Activated naive CD4-positive, alpha-beta T cell treated with anti-CD3 and anti-CD28 coated beads for 36 hours (primary cell): ENCODE data around the gene ATP13A3. TPM values are rescaled to one million over a fixed set of nuclear protein-coding genes. Genes with fewer than 3 reads are reported as not detected.

Experiments
- CTCF ChIA-PET: fragments of 350-600 bp; sonication (Branson Sonifier 250); formaldehyde crosslinking; loops from one replicate; lab custom pipeline; 2021; ENCODE audit warnings: antibody characterized with exemption; lab: Charles Lee
- DNase-seq: peaks from one replicate; pipeline ENCODE4 v3.0.0-alpha.2; 2020
- H3K27ac Mint-ChIP-seq: one replicate; pipeline ENCODE4 v1.8.0; 2021; ENCODE audit warnings: mild to moderate bottlenecking, mixed read lengths
- H3K27me3 Mint-ChIP-seq: one replicate; pipeline ENCODE4 v1.8.0; 2021; ENCODE audit warnings: low read depth, mixed read lengths
- H3K36me3 Mint-ChIP-seq: one replicate; pipeline ENCODE4 v1.8.0; 2021; ENCODE audit warnings: low read depth, mixed read lengths
- H3K4me1 Mint-ChIP-seq: one replicate; pipeline ENCODE4 v1.8.0; 2021; ENCODE audit warnings: low read depth, mixed read lengths
- H3K4me3 Mint-ChIP-seq: one replicate; pipeline ENCODE4 v1.8.0; 2021; ENCODE audit warnings: mild to moderate bottlenecking, moderate library complexity, mixed read lengths
- H3K9me3 Mint-ChIP-seq: one replicate; pipeline ENCODE4 v1.8.0; 2021; ENCODE audit warnings: mixed read lengths
- intact Hi-C: fragments of 100-400 bp; cut with micrococcal nuclease; formaldehyde crosslinking; loops from one replicate; pipeline ENCODE4 v1.15.1; 2023
- total RNA-seq, 2 experiments: library from RNA; stranded (reverse); gene quantifications; one replicate each; pipeline ENCODE4 v1.2.3, GENCODE V29; 2021

The ATP13A3 gene
- total RNA-seq, 2 experiments from 2014 or later: 88.4 to 92.3 TPM

GRCh38 chr3:194384569-194385001 is 102.2 kb downstream of the ATP13A3 start:
- no peak for DNase-seq
- Mint-ChIP-seq H3K9me3 (peaks cover 3% of the 10 kb centered on the region), H3K27me3 (no peaks in the 10 kb centered on the region), H3K4me1 (no peaks in the 10 kb centered on the region), H3K4me3 (no peak overlapping the region), H3K36me3 (peaks cover 1% of the 10 kb centered on the region), H3K27ac (no peak overlapping the region)
- intact Hi-C loops: no loop called here
- CTCF ChIA-PET: no interaction called here

- CTCF ChIA-PET: no interaction called here
- Mint-ChIP-seq H3K4me3 (no peak overlapping the region), H3K27me3 (no peaks in the 10 kb centered on the region), H3K4me1 (no peaks in the 10 kb centered on the region), H3K36me3 (no peaks in the 10 kb centered on the region), H3K27ac (no peak overlapping the region), H3K9me3 (no peaks in the 10 kb centered on the region)
- DNase-seq: no peak
- intact Hi-C loops: no loop called here
Measured at GRCh38 chr3:194384156-194384555, 102.6 kb downstream of the ATP13A3 start.

- H3K27ac Mint-ChIP-seq: no peak overlapping the region
- no peaks in the 10 kb centered on the region for H3K4me1 Mint-ChIP-seq
- no peaks in the 10 kb centered on the region for H3K27me3 Mint-ChIP-seq
- no peaks in the 10 kb centered on the region for H3K9me3 Mint-ChIP-seq
- intact Hi-C loops: no loop called here
- H3K36me3 Mint-ChIP-seq: no peaks in the 10 kb centered on the region
- CTCF ChIA-PET: interaction anchor here (0.7 to 1.0 kb wide), 2 partner anchors 40 to 67 kb away, joined by 3 read pairs; no protein-coding TSS in a partner anchor
- no peak overlapping the region for H3K4me3 Mint-ChIP-seq
- DNase-seq: no peak
Measured at GRCh38 chr3:194383276-194383940, 103.4 kb downstream of the ATP13A3 start.

- intact Hi-C loops: no loop called here
- CTCF ChIA-PET: interaction anchor here (0.7 to 1.0 kb wide), 2 partner anchors 39 to 67 kb away, joined by 3 read pairs; no protein-coding TSS in a partner anchor
- Mint-ChIP-seq H3K27ac (no peak overlapping the region), H3K9me3 (no peaks in the 10 kb centered on the region), H3K27me3 (no peaks in the 10 kb centered on the region), H3K4me3 (no peak overlapping the region), H3K36me3 (no peaks in the 10 kb centered on the region), H3K4me1 (no peaks in the 10 kb centered on the region)
- DNase-seq: no peak
Measured at GRCh38 chr3:194382892-194383223, 103.9 kb downstream of the ATP13A3 start.

GRCh38 chr3:194382196-194382891 is 104.5 kb downstream of the ATP13A3 start:
- Mint-ChIP-seq H3K9me3 (no peaks in the 10 kb centered on the region), H3K4me3 (no peak overlapping the region), H3K27ac (no peak overlapping the region), H3K36me3 (no peaks in the 10 kb centered on the region), H3K27me3 (no peaks in the 10 kb centered on the region), H3K4me1 (no peaks in the 10 kb centered on the region)
- no peak for DNase-seq
- intact Hi-C loops: no loop called here
- CTCF ChIA-PET: interaction anchor here (0.7 kb wide), 1 partner anchor 39 kb away, joined by 3 read pairs; no protein-coding TSS in a partner anchor

- Mint-ChIP-seq H3K27me3 (no peaks in the 10 kb centered on the region), H3K36me3 (no peaks in the 10 kb centered on the region), H3K4me3 (no peak overlapping the region), H3K27ac (no peak overlapping the region), H3K4me1 (no peaks in the 10 kb centered on the region), H3K9me3 (no peaks in the 10 kb centered on the region)
- no peak for DNase-seq
- CTCF ChIA-PET: no interaction called here
- intact Hi-C loops: no loop called here
Measured at GRCh38 chr3:194381460-194381875, 105.3 kb downstream of the ATP13A3 start.

- no peak overlapping the region for H3K4me3 Mint-ChIP-seq
- CTCF ChIA-PET: no interaction called here
- H3K27ac Mint-ChIP-seq: no peak overlapping the region
- no peaks in the 10 kb centered on the region for H3K27me3 Mint-ChIP-seq
- H3K36me3 Mint-ChIP-seq: no peaks in the 10 kb centered on the region
- intact Hi-C loops: no loop called here
- no peaks in the 10 kb centered on the region for H3K9me3 Mint-ChIP-seq
- DNase-seq: no peak
- no peaks in the 10 kb centered on the region for H3K4me1 Mint-ChIP-seq
Measured at GRCh38 chr3:194380326-194380725, 106.5 kb downstream of the ATP13A3 start.

- no peak for DNase-seq
- no peak overlapping the region for H3K4me3 Mint-ChIP-seq
- no peaks in the 10 kb centered on the region for H3K27me3 Mint-ChIP-seq
- intact Hi-C loops: no loop called here
- CTCF ChIA-PET: interaction anchor here (1.2 kb wide), 1 partner anchor 36 kb away, joined by 5 read pairs; no protein-coding TSS in a partner anchor
- H3K4me1 Mint-ChIP-seq: no peaks in the 10 kb centered on the region
- H3K9me3 Mint-ChIP-seq: no peaks in the 10 kb centered on the region
- H3K27ac Mint-ChIP-seq: no peak overlapping the region
- no peaks in the 10 kb centered on the region for H3K36me3 Mint-ChIP-seq
Measured at GRCh38 chr3:194379651-194380050, 107.2 kb downstream of the ATP13A3 start.

GRCh38 chr3:194379231-194379630 is 107.6 kb downstream of the ATP13A3 start:
- no peaks in the 10 kb centered on the region for H3K9me3 Mint-ChIP-seq
- intact Hi-C loops: no loop called here
- no peak overlapping the region for H3K27ac Mint-ChIP-seq
- no peak for DNase-seq
- CTCF ChIA-PET: interaction anchor here (0.6 to 1.2 kb wide), 2 partner anchors 35 to 68 kb away, joined by 4 to 5 read pairs; no protein-coding TSS in a partner anchor
- no peak overlapping the region for H3K4me3 Mint-ChIP-seq
- no peaks in the 10 kb centered on the region for H3K36me3 Mint-ChIP-seq
- no peaks in the 10 kb centered on the region for H3K4me1 Mint-ChIP-seq
- H3K27me3 Mint-ChIP-seq: no peaks in the 10 kb centered on the region

GRCh38 chr3:194377708-194378107 is 109.1 kb downstream of the ATP13A3 start:
- Mint-ChIP-seq H3K27me3 (no peaks in the 10 kb centered on the region), H3K9me3 (no peaks in the 10 kb centered on the region), H3K4me3 (no peak overlapping the region), H3K27ac (no peak overlapping the region), H3K4me1 (no peaks in the 10 kb centered on the region), H3K36me3 (no peaks in the 10 kb centered on the region)
- intact Hi-C loops: no loop called here
- no peak for DNase-seq
- CTCF ChIA-PET: interaction anchor here (1.5 to 1.8 kb wide), 2 partner anchors 34 to 38 kb away, joined by 3 to 5 read pairs; no protein-coding TSS in a partner anchor

GRCh38 chr3:194376241-194376560 is 110.6 kb downstream of the ATP13A3 start:
- Mint-ChIP-seq H3K27ac (no peak overlapping the region), H3K36me3 (no peaks in the 10 kb centered on the region), H3K27me3 (no peaks in the 10 kb centered on the region), H3K9me3 (no peaks in the 10 kb centered on the region), H3K4me3 (no peak overlapping the region), H3K4me1 (no peaks in the 10 kb centered on the region)
- CTCF ChIA-PET: no interaction called here
- no peak for DNase-seq
- intact Hi-C loops: no loop called here

- intact Hi-C loops: no loop called here
- H3K9me3 Mint-ChIP-seq: no peaks in the 10 kb centered on the region
- CTCF ChIA-PET: no interaction called here
- H3K4me1 Mint-ChIP-seq: no peaks in the 10 kb centered on the region
- H3K36me3 Mint-ChIP-seq: no peaks in the 10 kb centered on the region
- H3K27ac Mint-ChIP-seq: no peak overlapping the region
- no peak overlapping the region for H3K4me3 Mint-ChIP-seq
- no peak for DNase-seq
- H3K27me3 Mint-ChIP-seq: peaks cover 1% of the 10 kb centered on the region
Measured at GRCh38 chr3:194375473-194376240, 111.1 kb downstream of the ATP13A3 start.
